ENCODE data around the gene LTBP3. TPM values are rescaled to one million over a fixed set of nuclear protein-coding genes. Genes with fewer than 3 reads are reported as not detected.

Gene LTBP3
- total and polyA plus RNA-seq, 7 donors: 12.7 to 82.3 (median 27.9) TPM

GRCh38 chr11:65498042-65498726 is 60.0 kb downstream of the LTBP3 start:
- peak overlapping the region; percentile 92 for H3K4me3 ChIP-seq
- intact Hi-C loops (cut with DNase I): loop anchor here (1.0 to 2.0 kb wide), 2 partner anchors 75 to 77 kb away; partner anchors contain the start of gene NEAT1 (in 1 of the 2)
- 1 to 2% (median 1%) methylated on average over 24 of the region's 24 CpGs for WGBS, 3 donors
- peak; percentile 17 to 46 (median 20) for ATAC-seq
- H3K36me3 ChIP-seq (ENCODE audit: insufficient read depth in 1 of 2, low read depth in 1 of 2): peaks cover 2 to 35% of the 10 kb centered on the region in 2 donors
- peaks cover 35% of the 10 kb centered on the region for H3K4me1 ChIP-seq
- H3K9me3 ChIP-seq: no peaks in the 10 kb centered on the region
- peak; percentile 44 to 74 for DNase-seq
- no peaks in the 10 kb centered on the region for H3K27me3 ChIP-seq (ENCODE audit: insufficient read depth in 3 of 3, low read length in 2 of 3)
- TF ChIP-seq CTCF (IDR thresholded peaks at IDR 0.05): no peak
- peak overlapping the region; percentile 99 for H3K27ac ChIP-seq

- intact Hi-C loops (cut with DNase I): loop anchor here (1.0 to 2.0 kb wide), 3 partner anchors 75 to 79 kb away; partner anchors contain the start of gene NEAT1 (in 1 of the 2)
- Histone ChIP-seq H3K27ac (peak overlapping the region; percentile 99), H3K9me3 (no peaks in the 10 kb centered on the region), H3K4me1 (peaks cover 43% of the 10 kb centered on the region), H3K4me3 (peak overlapping the region; percentile 92), H3K36me3 (ENCODE audit: insufficient read depth in 1 of 2, low read depth in 1 of 2) (peaks cover 2 to 27% of the 10 kb centered on the region in 2 donors), H3K27me3 (ENCODE audit: insufficient read depth in 3 of 3, low read length in 2 of 3) (no peaks in the 10 kb centered on the region)
- no peak for TF ChIP-seq CTCF (IDR thresholded peaks at IDR 0.05)
- DNase-seq (peak; percentile 99), ATAC-seq (peak; percentile 75 to 81 (median 76))
- 0 to 1% (median 0%) methylated on average over 38 to 61 of the region's 61 CpGs for WGBS, 3 donors
Measured at GRCh38 chr11:65497141-65498041, 60.8 kb downstream of the LTBP3 start.

GRCh38 chr11:65496304-65497140 is 61.6 kb downstream of the LTBP3 start:
- ATAC-seq (no peak), DNase-seq (no peak)
- Histone ChIP-seq H3K4me3 (peak overlapping the region; percentile 92), H3K9me3 (no peaks in the 10 kb centered on the region), H3K27me3 (ENCODE audit: insufficient read depth in 3 of 3, low read length in 2 of 3) (no peaks in the 10 kb centered on the region), H3K36me3 (ENCODE audit: insufficient read depth in 1 of 2, low read depth in 1 of 2) (peaks cover 0 to 18% of the 10 kb centered on the region in 2 donors), H3K27ac (peak overlapping the region; percentile 99), H3K4me1 (peaks cover 52% of the 10 kb centered on the region)
- no peak for TF ChIP-seq CTCF (IDR thresholded peaks at IDR 0.05)
- intact Hi-C loops (cut with DNase I): loop anchor here in 1 of 2 donors (1.0 kb wide), 1 partner anchor 78 kb away; no protein-coding TSS in a partner anchor
- WGBS, 3 donors: 11 to 21% (median 15%) methylated on average over 15 of the region's 15 CpGs
